Right ventricle myocardium superior (tissue), 1 donor: ENCODE results near the gene CCNI2. TPM values are rescaled to one million over a fixed set of nuclear protein-coding genes. Genes with fewer than 3 reads are reported as not detected.

Experiments used
- ATAC-seq: fragments of 200-7000 bp; cut with Tn5 transposase; one replicate; pipeline ENCODE4 v1.9.1; 2020; ENCODE audit warnings: mild to moderate bottlenecking; ENCODE audit not compliant: poor library complexity
- DNase-seq: peaks from one replicate; pipeline ENCODE4 v3.0.0-alpha.2; 2020
- intact Hi-C: fragments of 100-400 bp; cut with DNase I; formaldehyde crosslinking; loops from one replicate; pipeline ENCODE4 v1.11.2; 2022
- total RNA-seq: library from RNA; stranded (reverse); fragmentation: NEBNext Ultra II Directional; extraction: Animal tissue kit (Norgen Biotek cat#: 25700); gene quantifications from one replicate; pipeline ENCODE4 v1.2.1, GENCODE V29; 2021
- donor health status: DM: no; HTN: yes; CAD: no; lungs with severe emphysema.

CCNI2 gene
- total RNA-seq, 1 donor from 2014 or later: 0.08 TPM

GRCh38 chr5:132747616-132748440, 602 bp downstream of the CCNI2 start:
- peak; percentile 41 for DNase-seq
- ATAC-seq: no peak
- intact Hi-C loops: no loop called here

GRCh38 chr5:132748522-132749000, 1.3 kb downstream of the CCNI2 start:
- intact Hi-C loops: no loop called here

DNA sequence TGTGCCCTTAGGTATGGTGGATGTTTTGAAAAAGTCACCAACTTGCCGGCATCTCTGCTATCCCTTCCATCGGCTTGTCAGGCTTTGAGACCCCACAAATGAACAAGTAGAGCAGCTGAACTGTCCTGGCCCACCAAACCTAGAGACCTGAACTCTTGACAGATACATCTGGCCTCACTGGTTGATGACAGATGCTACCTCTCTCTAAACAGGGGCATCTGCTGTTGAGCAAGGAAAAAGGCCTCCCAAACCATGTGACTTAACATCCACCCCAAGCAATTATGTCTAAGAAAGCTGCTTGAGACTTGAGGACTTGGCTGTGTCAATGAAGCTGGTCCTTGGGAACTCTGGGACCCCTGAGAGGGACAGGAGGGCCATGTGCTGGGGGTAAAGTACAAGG, 2.3 kb downstream of the CCNI2 start:
- intact Hi-C loops: no loop called here
- ATAC-seq: no peak
- DNase-seq: peak; percentile 20

More at GRCh38 chr5:132748522-132749000, 1.3 kb downstream of the CCNI2 start:
- no peak for ATAC-seq
- DNase-seq: no peak

- ATAC-seq: no peak
- DNase-seq: peak; percentile 21
- intact Hi-C loops: no loop called here
These were observed 3.4 kb downstream of the CCNI2 start for GRCh38 chr5:132750471-132751230.

DNA sequence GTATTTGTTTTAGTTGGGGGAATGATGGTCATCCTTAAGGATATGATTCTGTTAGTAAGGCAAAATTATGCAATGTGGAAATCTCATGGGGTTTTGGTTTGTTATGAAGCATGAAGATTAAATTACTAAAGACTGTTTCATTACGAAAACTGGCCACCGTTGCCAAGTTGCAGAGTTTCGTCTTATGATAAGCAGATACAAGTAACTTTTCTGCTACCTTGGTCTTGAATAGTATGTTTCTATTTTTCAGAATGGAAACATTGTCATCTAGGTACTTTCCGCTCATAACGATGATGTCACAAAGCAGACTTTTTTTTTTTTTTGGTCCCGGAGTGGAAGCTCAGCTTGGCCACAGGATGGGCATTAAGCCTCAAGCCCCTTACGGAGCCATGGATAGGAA, 4.2 kb downstream of the CCNI2 start:
- intact Hi-C loops: no loop called here
- ATAC-seq (peak; percentile 58), DNase-seq (peak; percentile 65)

- DNase-seq (peak; percentile 36), ATAC-seq (no peak)
- intact Hi-C loops: no loop called here
These were observed 4.8 kb downstream of the CCNI2 start for GRCh38 chr5:132751971-132752580.

GRCh38 chr5:132752581-132753125, 5.4 kb downstream of the CCNI2 start:
- intact Hi-C loops: no loop called here
- no peak for DNase-seq
- no peak for ATAC-seq

GRCh38 chr5:132753135-132753987, 6.1 kb downstream of the CCNI2 start:
- ATAC-seq (no peak), DNase-seq (peak; percentile 36)
- intact Hi-C loops: no loop called here

- DNase-seq: no peak
- ATAC-seq: no peak
- intact Hi-C loops: no loop called here
These were observed 6.9 kb downstream of the CCNI2 start for GRCh38 chr5:132754111-132754510.

GRCh38 chr5:132754947-132755346, 7.7 kb downstream of the CCNI2 start:
- intact Hi-C loops: no loop called here
- ATAC-seq: no peak
- DNase-seq: no peak

DNA sequence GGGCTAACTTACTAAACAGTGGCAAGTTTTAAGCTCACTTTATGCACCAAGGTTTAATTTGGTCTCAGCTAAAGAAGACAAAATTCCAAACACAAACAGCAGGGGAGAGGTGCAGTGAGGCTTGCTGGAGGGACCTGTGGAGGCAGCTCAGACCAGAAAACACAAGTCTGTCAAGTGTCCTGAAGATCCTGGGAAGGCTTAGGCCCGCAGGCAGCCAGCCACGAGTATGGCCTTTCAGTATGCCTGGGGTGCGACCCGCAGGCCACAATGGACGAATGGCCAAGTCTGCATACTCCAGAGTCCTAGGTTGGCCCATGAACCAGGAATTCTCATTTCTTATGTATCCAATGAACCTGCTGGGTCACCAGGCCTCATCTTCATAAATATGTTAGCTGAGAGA, 9.3 kb downstream of the CCNI2 start:
- intact Hi-C loops: no loop called here
- peak; percentile 21 for DNase-seq
- no peak for ATAC-seq

GRCh38 chr5:132758451-132758850, 11.2 kb downstream of the CCNI2 start:
- intact Hi-C loops: no loop called here
- DNase-seq (no peak), ATAC-seq (no peak)

- intact Hi-C loops: no loop called here
- DNase-seq: peak; percentile 17
- ATAC-seq: no peak
These were observed 12.2 kb downstream of the CCNI2 start for GRCh38 chr5:132759114-132760048.

- ATAC-seq (no peak), DNase-seq (no peak)
- intact Hi-C loops: no loop called here
These were observed 12.8 kb downstream of the CCNI2 start for GRCh38 chr5:132760049-132760420.

DNA sequence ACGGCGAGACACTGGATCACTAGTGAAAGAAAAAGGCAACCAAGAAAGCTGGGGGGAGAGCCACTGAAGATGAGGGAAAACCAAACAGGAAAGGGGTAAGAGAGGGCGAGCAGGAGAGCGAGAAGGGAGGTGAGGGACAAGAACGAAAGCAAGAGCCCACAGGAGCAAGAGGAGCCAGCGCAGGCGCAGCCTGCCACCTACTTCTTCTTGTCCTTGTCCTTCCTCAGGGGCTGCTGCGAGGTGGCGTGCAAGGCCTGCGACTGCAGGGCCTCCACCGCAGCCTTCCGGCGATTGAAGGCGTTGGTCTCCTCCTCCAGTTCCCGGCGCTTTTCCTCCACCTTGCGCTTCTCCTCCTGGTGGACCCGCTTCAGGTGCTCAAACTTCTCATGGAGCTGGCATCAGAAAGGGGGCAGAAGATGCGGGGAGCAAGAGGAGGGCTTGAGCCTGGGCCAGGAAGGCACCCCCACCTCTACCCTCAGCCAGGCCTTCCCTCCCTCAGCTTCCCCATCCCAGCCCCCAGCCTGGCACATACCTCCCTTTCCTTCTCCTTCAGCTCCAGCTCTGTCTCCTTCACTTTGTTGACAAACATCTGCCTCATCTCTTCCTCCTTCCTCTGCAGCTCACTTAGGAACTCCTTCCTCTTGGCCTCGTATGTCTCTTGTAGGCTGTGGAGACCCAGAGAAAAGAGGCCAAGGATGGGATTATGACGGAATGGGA, 13.5 kb downstream of the CCNI2 start:
- ATAC-seq (no peak), DNase-seq (no peak)
- intact Hi-C loops: no loop called here

- ATAC-seq (no peak), DNase-seq (no peak)
- intact Hi-C loops: no loop called here
These were observed 14.4 kb downstream of the CCNI2 start for GRCh38 chr5:132761321-132762240.
